GM12878 (cell line): Measurements from ENCODE around the gene TESK1. TPM values are rescaled to one million over a fixed set of nuclear protein-coding genes. Genes with fewer than 3 reads are reported as not detected.

ENCODE experiments used
- ATAC-seq: fragments of 200-7000 bp; cut with Tn5 transposase; 3 replicates; pipeline ENCODE4 v1.9.1; 2020; ENCODE audit warnings: mild to moderate bottlenecking, moderate library complexity
- BruUV-seq: library from RNA; stranded (reverse); fragments of 400-500 nt; replicated peaks from 2 replicates; lab custom pipeline; 2021; lab: Mats Ljungman, UMichigan
- CTCF ChIA-PET: fragments of 300-600 bp; sonication (Branson Sonifier 250); formaldehyde crosslinking; extraction: SDS; loops from one replicate; lab custom pipeline; 2021; ENCODE audit warnings: inconsistent platforms; lab: Yijun Ruan, JAX
- POLR2A ChIA-PET: fragments of 350-600 bp; formaldehyde crosslinking; extraction: SDS; loops from one replicate; lab custom pipeline; 2021; ENCODE audit warnings: inconsistent platforms; lab: Charles Lee
- RAD21 ChIA-PET: fragments of 300-600 bp; sonication (Branson Sonifier 250); formaldehyde crosslinking; loops from one replicate; lab custom pipeline; 2023; ENCODE audit warnings: antibody characterized with exemption; ENCODE audit not compliant: unreplicated experiment; lab: Charles Lee
- SMC1A ChIA-PET: fragments of 300-600 bp; sonication (Branson Sonifier 250); formaldehyde crosslinking; loops from one replicate; lab custom pipeline; 2023; ENCODE audit not compliant: unreplicated experiment, uncharacterized antibody; lab: Charles Lee
- DNase-seq: peaks from one replicate; pipeline ENCODE4 v3.0.0-alpha.2; 2011; ENCODE audit warnings: low read depth, low spot score
- FAIRE-seq: peaks from 3 replicates; lab custom pipeline; 2011; peaks lifted over from hg19 to GRCh38; lab: Jason Lieb, UNC
- H2AFZ ChIP-seq: 2 replicates; pipeline ENCODE4 v1.6.0; 2011; ENCODE audit warnings: low read depth, low read length, control low read depth; ENCODE audit not compliant: control insufficient read depth
- H3K27ac ChIP-seq: 2 replicates; pipeline ENCODE4 v1.5.1; 2011; ENCODE audit warnings: control low read depth; ENCODE audit not compliant: control insufficient read depth, insufficient read depth
- H3K27me3 ChIP-seq, 2 experiments: replicated peaks in 1 of 2; 2 replicates each; pipeline versions ENCODE4 v1.6.0 to v1.6.1; 2011; ENCODE audit warnings: low read length in 1 of 2; ENCODE audit not compliant: control insufficient read depth in 2 of 2, insufficient read depth in 2 of 2
- H3K36me3 ChIP-seq, 2 experiments: 2 replicates each; pipeline ENCODE4 v1.5.1; 2011; ENCODE audit warnings: low read length in 1 of 2; ENCODE audit not compliant: control insufficient read depth in 2 of 2, insufficient read depth in 2 of 2
- H3K4me1 ChIP-seq: 2 replicates; pipeline ENCODE4 v1.6.1; 2011; ENCODE audit warnings: mild to moderate bottlenecking, low read length, moderate library complexity, mixed read lengths; ENCODE audit not compliant: control insufficient read depth, insufficient read depth
- H3K4me2 ChIP-seq: 2 replicates; pipeline ENCODE4 v1.6.0; 2011; ENCODE audit warnings: control low read depth; ENCODE audit not compliant: control insufficient read depth, insufficient read depth
- H3K4me3 ChIP-seq: fragments of 200-600 bp; sonication (generic); 2 replicates; pipeline ENCODE4 v1.5.1; 2016
- H3K79me2 ChIP-seq: 2 replicates; pipeline ENCODE4 v1.6.0; 2011; ENCODE audit warnings: low read length; ENCODE audit not compliant: control insufficient read depth, insufficient read depth
- H3K9ac ChIP-seq: 2 replicates; pipeline ENCODE4 v1.8.0; 2011; ENCODE audit warnings: low read length, control low read depth, mixed read lengths; ENCODE audit not compliant: control insufficient read depth, insufficient read depth
- H3K9me3 ChIP-seq: replicated peaks from 3 replicates; pipeline ENCODE4 v1.5.1; 2011; ENCODE audit warnings: mild to moderate bottlenecking, low read length; ENCODE audit not compliant: control insufficient read depth, insufficient read depth
- H4K20me1 ChIP-seq: 2 replicates; pipeline ENCODE4 v1.6.0; 2011; ENCODE audit not compliant: control insufficient read depth, insufficient read depth
- ASH2L ChIP-seq: fragments of 300-600, 200-600 bp; sonication (generic); IDR thresholded peaks from 2 replicates; pipeline ENCODE4 v1.6.1; 2017; ENCODE audit warnings: low read depth, mild to moderate bottlenecking, borderline replicate concordance
- CHD1 ChIP-seq: IDR thresholded peaks from 2 replicates; pipeline ENCODE4 v1.6.1; 2012; ENCODE audit warnings: low read depth, low read length, improper control_type of control experiment
- IKZF1 ChIP-seq: fragments of 450-650 bp; conservative IDR thresholded peaks from 2 replicates; pipeline ENCODE4 v1.6.1; 2017; ENCODE audit warnings: antibody characterized with exemption, mild to moderate bottlenecking
- KDM1A ChIP-seq: fragments of 200-600 bp; sonication (generic); IDR thresholded peaks from 2 replicates; pipeline ENCODE4 v1.6.1; 2016; ENCODE audit warnings: borderline replicate concordance
- LARP7 ChIP-seq: fragments of 450-650 bp; IDR thresholded peaks from 2 replicates; pipeline ENCODE4 v1.6.1; 2017; ENCODE audit warnings: mild to moderate bottlenecking
- MYC ChIP-seq: IDR thresholded peaks from 2 replicates; pipeline ENCODE4 v1.6.1; 2011; ENCODE audit warnings: mild to moderate bottlenecking, low read length, moderate library complexity, inconsistent platforms; ENCODE audit not compliant: insufficient read depth, insufficient replicate concordance, insufficient read length, severe bottlenecking
- TBL1XR1 ChIP-seq: IDR thresholded peaks from 2 replicates; pipeline ENCODE4 v1.6.1; 2012; ENCODE audit warnings: low read depth, low read length, improper control_type of control experiment
- YBX1 ChIP-seq: fragments of 450-650 bp; IDR thresholded peaks from 2 replicates; pipeline ENCODE4 v1.6.1; 2016; ENCODE audit warnings: antibody characterized with exemption
- ZNF207 ChIP-seq: fragments of 450-650 bp; IDR thresholded peaks from 2 replicates; pipeline ENCODE4 v1.6.1; 2014; ENCODE audit warnings: antibody characterized with exemption, mild to moderate bottlenecking, borderline replicate concordance
- ZNF384 ChIP-seq: IDR thresholded peaks from 2 replicates; pipeline ENCODE4 v1.6.1; 2012; ENCODE audit warnings: low read depth, mild to moderate bottlenecking, low read length, improper control_type of control experiment, borderline replicate concordance
- WGBS: methylation state at CpG from one replicate; pipeline ENCODE4 v1.1.6; 2016; ENCODE audit warnings: low lambda C conversion rate; ENCODE audit not compliant: insufficient replicate concordance, insufficient coverage; ENCODE audit errors: missing lambda C conversion rate; 5-methylcytosine and 5-hydroxymethylcytosine counted together
- in situ Hi-C: fragments of 300-500 bp; cut with MboI; formaldehyde crosslinking; loops from 9 replicates; pipeline ENCODE4 v1.14.3; 2018; ENCODE audit warnings: mixed read lengths
- intact Hi-C: fragments of 100-400 bp; cut with micrococcal nuclease; formaldehyde crosslinking; loops from one replicate; pipeline ENCODE4 v1.14.2; 2022; ENCODE audit not compliant: unreplicated experiment
- polyA plus RNA-seq, 11 experiments: library from polyadenylated mRNA; depleted of rRNA in 4 of 11; unstranded in 6 of 11; stranded (reverse) in 5 of 11; fragments of >200 nt; fragmentation: Nextera tagmentation in 4 of 11; fragmentation: Illumina TruSeq in 1 of 11; extraction: Ambion mirVana in 4 of 11; extraction: Trizol in 1 of 11; gene quantifications; 1 replicate in 1 of 11; 2 replicates in 10 of 11; pipeline versions ENCODE4 v1.2.1 to v1.2.3, GENCODE V29; 2011 to 2016; ENCODE audit warnings: inconsistent platforms in 2 of 11, missing spikeins in 2 of 11, low read depth in 1 of 11
- total RNA-seq, 4 experiments: library from RNA; depleted of rRNA in 3 of 4; stranded (reverse); fragments of >200 nt in 3 of 4; fragmentation: Illumina TruSeq in 1 of 4; extraction: Trizol in 1 of 4; gene quantifications; 2 replicates each; pipeline versions ENCODE4 v1.2.1 to v1.2.3, GENCODE V29; 2013 to 2021
- TF ChIP-seq, protein P1 (sequence below): IDR thresholded peaks from 2 replicates; pipeline ENCODE4 v1.6.1; 2011; ENCODE audit warnings: low read depth, mild to moderate bottlenecking, low read length, moderate library complexity, borderline replicate concordance; ENCODE audit errors: extremely low read depth
- TF ChIP-seq, protein P2 (sequence below): fragments of 450-650 bp; IDR thresholded peaks from 2 replicates; pipeline ENCODE4 v1.6.1; 2017; ENCODE audit warnings: mild to moderate bottlenecking, low read depth, inconsistent platforms; ENCODE audit not compliant: poor library complexity, severe bottlenecking
- TF ChIP-seq, protein P3 (sequence below): fragments of 450-650 bp; IDR thresholded peaks from 2 replicates; pipeline ENCODE4 v1.6.1; 2016; ENCODE audit warnings: mild to moderate bottlenecking

TESK1 gene
- total and polyA plus RNA-seq, 10 of the 15 experiments (the other 5 are each of a cell fraction or from before 2014, with no cell fraction given) = 0.16 to 19.5 (median 7.9) TPM; not detected in 1

DNA sequence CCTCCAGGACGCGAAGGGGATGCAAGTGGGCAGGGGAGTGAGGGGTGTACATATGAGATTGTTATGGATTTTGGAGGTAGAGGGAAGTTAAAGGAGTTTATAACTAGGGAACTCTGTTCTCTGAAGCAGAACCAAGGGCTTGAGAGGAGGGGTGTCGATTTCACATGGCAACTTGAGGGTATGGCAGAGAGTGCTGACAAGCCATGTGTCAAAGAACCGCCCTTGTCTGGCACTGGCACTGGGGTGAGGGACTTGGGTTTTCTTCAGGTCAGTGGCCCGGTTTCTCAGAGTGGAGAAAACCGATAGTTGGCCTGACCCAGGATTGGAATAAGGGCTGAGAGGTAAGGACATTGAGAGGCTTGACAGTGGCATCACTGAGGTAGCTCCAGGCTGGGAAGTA, 47.7 kb upstream of the TESK1 start:
- intact Hi-C loops (no loop called here), in situ Hi-C loops (no loop called here)
- WGBS = 45% methylated on average over 6 of the region's 6 CpGs
- Histone ChIP-seq H2AFZ (no peak overlapping the region), H3K27ac (no peak overlapping the region), H3K9me3 (no peaks in the 10 kb centered on the region), H3K79me2 (no peaks in the 10 kb centered on the region), H3K9ac (no peak overlapping the region), H3K4me1 (no peaks in the 10 kb centered on the region), H3K4me3 (no peak overlapping the region), H3K36me3 (no peaks in the 10 kb centered on the region), H3K27me3 (no peaks in the 10 kb centered on the region), H3K4me2 (no peak overlapping the region), H4K20me1 (no peaks in the 10 kb centered on the region)
- RAD21 ChIA-PET = no interaction called here
- POLR2A ChIA-PET = no interaction called here
- CTCF ChIA-PET = interaction anchor here (0.7 to 1.5 kb wide), 3 partner anchors 8 to 107 kb away, joined by 3 to 5 read pairs (median 3); no protein-coding TSS in a partner anchor
- no peak for DNase-seq
- SMC1A ChIA-PET = no interaction called here
- BruUV-seq = no TSS peak
- no peak for FAIRE-seq
- TF ChIP-seq, protein P1, sequence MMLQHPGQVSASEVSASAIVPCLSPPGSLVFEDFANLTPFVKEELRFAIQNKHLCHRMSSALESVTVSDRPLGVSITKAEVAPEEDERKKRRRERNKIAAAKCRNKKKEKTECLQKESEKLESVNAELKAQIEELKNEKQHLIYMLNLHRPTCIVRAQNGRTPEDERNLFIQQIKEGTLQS = no peak
- TF ChIP-seq KDM1A = no peak
- TF ChIP-seq TBL1XR1 = no peak
- no peak for TF ChIP-seq MYC
- TF ChIP-seq IKZF1 = no peak
- no peak for TF ChIP-seq YBX1
- TF ChIP-seq ZNF207 = no peak
- no peak for TF ChIP-seq ZNF384
- TF ChIP-seq, protein P2, sequence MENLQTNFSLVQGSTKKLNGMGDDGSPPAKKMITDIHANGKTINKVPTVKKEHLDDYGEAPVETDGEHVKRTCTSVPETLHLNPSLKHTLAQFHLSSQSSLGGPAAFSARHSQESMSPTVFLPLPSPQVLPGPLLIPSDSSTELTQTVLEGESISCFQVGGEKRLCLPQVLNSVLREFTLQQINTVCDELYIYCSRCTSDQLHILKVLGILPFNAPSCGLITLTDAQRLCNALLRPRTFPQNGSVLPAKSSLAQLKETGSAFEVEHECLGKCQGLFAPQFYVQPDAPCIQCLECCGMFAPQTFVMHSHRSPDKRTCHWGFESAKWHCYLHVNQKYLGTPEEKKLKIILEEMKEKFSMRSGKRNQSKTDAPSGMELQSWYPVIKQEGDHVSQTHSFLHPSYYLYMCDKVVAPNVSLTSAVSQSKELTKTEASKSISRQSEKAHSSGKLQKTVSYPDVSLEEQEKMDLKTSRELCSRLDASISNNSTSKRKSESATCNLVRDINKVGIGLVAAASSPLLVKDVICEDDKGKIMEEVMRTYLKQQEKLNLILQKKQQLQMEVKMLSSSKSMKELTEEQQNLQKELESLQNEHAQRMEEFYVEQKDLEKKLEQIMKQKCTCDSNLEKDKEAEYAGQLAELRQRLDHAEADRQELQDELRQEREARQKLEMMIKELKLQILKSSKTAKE = no peak
- TF ChIP-seq LARP7 = no peak
- TF ChIP-seq CHD1 = no peak
- no peak for TF ChIP-seq ASH2L
- TF ChIP-seq, protein P3, sequence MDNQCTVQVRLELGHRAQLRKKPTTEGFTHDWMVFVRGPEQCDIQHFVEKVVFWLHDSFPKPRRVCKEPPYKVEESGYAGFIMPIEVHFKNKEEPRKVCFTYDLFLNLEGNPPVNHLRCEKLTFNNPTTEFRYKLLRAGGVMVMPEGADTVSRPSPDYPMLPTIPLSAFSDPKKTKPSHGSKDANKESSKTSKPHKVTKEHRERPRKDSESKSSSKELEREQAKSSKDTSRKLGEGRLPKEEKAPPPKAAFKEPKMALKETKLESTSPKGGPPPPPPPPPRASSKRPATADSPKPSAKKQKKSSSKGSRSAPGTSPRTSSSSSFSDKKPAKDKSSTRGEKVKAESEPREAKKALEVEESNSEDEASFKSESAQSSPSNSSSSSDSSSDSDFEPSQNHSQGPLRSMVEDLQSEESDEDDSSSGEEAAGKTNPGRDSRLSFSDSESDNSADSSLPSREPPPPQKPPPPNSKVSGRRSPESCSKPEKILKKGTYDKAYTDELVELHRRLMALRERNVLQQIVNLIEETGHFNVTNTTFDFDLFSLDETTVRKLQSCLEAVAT = no peak
- ATAC-seq = no peak
